Osteocyte (in vitro differentiated cells): Measurements from ENCODE around the gene AP3M1. TPM values are rescaled to one million over a fixed set of nuclear protein-coding genes. Genes with fewer than 3 reads are reported as not detected.

Experiments
- DNase-seq: peaks from one replicate; pipeline ENCODE4 v3.0.0; 2021; ENCODE audit warnings: mixed read lengths; ENCODE audit not compliant: unreplicated experiment; ENCODE audit errors: extremely low spot score
- H3K27ac Mint-ChIP-seq: one replicate; pipeline ENCODE4 v1.8.0; 2021; ENCODE audit warnings: mild to moderate bottlenecking, mixed read lengths; ENCODE audit not compliant: unreplicated experiment
- H3K27me3 Mint-ChIP-seq: one replicate; pipeline ENCODE4 v1.8.0; 2021; ENCODE audit warnings: mixed read lengths; ENCODE audit not compliant: unreplicated experiment
- H3K36me3 Mint-ChIP-seq: one replicate; pipeline ENCODE4 v1.8.0; 2021; ENCODE audit warnings: mixed read lengths; ENCODE audit not compliant: unreplicated experiment
- H3K4me1 Mint-ChIP-seq: one replicate; pipeline ENCODE4 v1.8.0; 2021; ENCODE audit warnings: mixed read lengths; ENCODE audit not compliant: unreplicated experiment
- H3K4me3 Mint-ChIP-seq: one replicate; pipeline ENCODE4 v1.8.0; 2021; ENCODE audit warnings: mild to moderate bottlenecking, moderate library complexity, mixed read lengths; ENCODE audit not compliant: unreplicated experiment
- H3K9me3 Mint-ChIP-seq: one replicate; pipeline ENCODE4 v1.8.0; 2021; ENCODE audit warnings: mixed read lengths; ENCODE audit not compliant: unreplicated experiment
- CTCF ChIP-seq: fragments of 200-600 bp; sonication (generic); IDR thresholded peaks from 2 replicates; pipeline ENCODE4 v1.5.0; 2021; ENCODE audit warnings: antibody characterized with exemption, mild to moderate bottlenecking, moderate library complexity
- total RNA-seq: library from RNA; stranded (reverse); gene quantifications from 2 replicates; pipeline ENCODE4 v1.2.1, GENCODE V29; 2021

The AP3M1 gene
- total RNA-seq, 1 donor from 2014 or later: 39.6 TPM

GRCh38 chr10:74093530-74094164, 57.0 kb downstream of the AP3M1 start:
- no peaks in the 10 kb centered on the region for H3K27me3 Mint-ChIP-seq
- DNase-seq: no peak
- TF ChIP-seq CTCF: no peak
- no peak overlapping the region for H3K4me3 Mint-ChIP-seq
- H3K4me1 Mint-ChIP-seq: peaks cover 2% of the 10 kb centered on the region
- H3K9me3 Mint-ChIP-seq: no peaks in the 10 kb centered on the region
- H3K27ac Mint-ChIP-seq: no peak overlapping the region
- H3K36me3 Mint-ChIP-seq: peaks cover 64% of the 10 kb centered on the region

GRCh38 chr10:74092372-74092771, 58.3 kb downstream of the AP3M1 start:
- H3K27me3 Mint-ChIP-seq: no peaks in the 10 kb centered on the region
- no peak overlapping the region for H3K27ac Mint-ChIP-seq
- H3K4me1 Mint-ChIP-seq: peaks cover 2% of the 10 kb centered on the region
- TF ChIP-seq CTCF: no peak
- DNase-seq: no peak
- no peak overlapping the region for H3K4me3 Mint-ChIP-seq
- peaks cover 54% of the 10 kb centered on the region for H3K36me3 Mint-ChIP-seq
- H3K9me3 Mint-ChIP-seq: no peaks in the 10 kb centered on the region

- no peaks in the 10 kb centered on the region for H3K9me3 Mint-ChIP-seq
- DNase-seq: no peak
- H3K4me1 Mint-ChIP-seq: peaks cover 7% of the 10 kb centered on the region
- peak overlapping the region; percentile 45 for H3K27ac Mint-ChIP-seq
- no peak for TF ChIP-seq CTCF
- no peak overlapping the region for H3K4me3 Mint-ChIP-seq
- H3K27me3 Mint-ChIP-seq: no peaks in the 10 kb centered on the region
- H3K36me3 Mint-ChIP-seq: peaks cover 38% of the 10 kb centered on the region
These were observed 61.9 kb downstream of the AP3M1 start for GRCh38 chr10:74088722-74089121.

GRCh38 chr10:74086317-74086716, 64.3 kb downstream of the AP3M1 start:
- Mint-ChIP-seq H3K4me3 (no peak overlapping the region), H3K27ac (peak overlapping the region; percentile 45), H3K27me3 (no peaks in the 10 kb centered on the region), H3K36me3 (peaks cover 35% of the 10 kb centered on the region), H3K9me3 (no peaks in the 10 kb centered on the region), H3K4me1 (peaks cover 8% of the 10 kb centered on the region)
- no peak for TF ChIP-seq CTCF
- no peak for DNase-seq

GRCh38 chr10:74084955-74085354, 65.7 kb downstream of the AP3M1 start:
- peaks cover 25% of the 10 kb centered on the region for H3K36me3 Mint-ChIP-seq
- no peak overlapping the region for H3K4me3 Mint-ChIP-seq
- no peak for DNase-seq
- TF ChIP-seq CTCF: no peak
- no peaks in the 10 kb centered on the region for H3K9me3 Mint-ChIP-seq
- H3K27me3 Mint-ChIP-seq: no peaks in the 10 kb centered on the region
- H3K27ac Mint-ChIP-seq: peak overlapping the region; percentile 34
- H3K4me1 Mint-ChIP-seq: peaks cover 19% of the 10 kb centered on the region
